Stomach smooth muscle (tissue), 2 donors: Measurements from ENCODE around the gene LIFR.

ENCODE experiments used
- H3K27ac ChIP-seq: one replicate; pipeline ENCODE4 v1.7.0; 2013; ENCODE audit warnings: mild to moderate bottlenecking, low read length, inconsistent platforms
- H3K27me3 ChIP-seq, 2 donors: one replicate each; pipeline ENCODE4 v1.7.0; 2013; ENCODE audit warnings: low read length in 2 of 2; ENCODE audit not compliant: insufficient read depth in 2 of 2, control insufficient read depth in 1 of 2
- H3K36me3 ChIP-seq, 2 donors: one replicate each; pipeline ENCODE4 v1.7.0; 2013; ENCODE audit warnings: low read length in 2 of 2; ENCODE audit not compliant: control insufficient read depth in 2 of 2, insufficient read depth in 2 of 2
- H3K4me1 ChIP-seq: one replicate; pipeline ENCODE4 v1.7.0; 2013; ENCODE audit warnings: low read length; ENCODE audit not compliant: control insufficient read depth, insufficient read depth
- H3K4me3 ChIP-seq, 2 donors: one replicate each; pipeline ENCODE4 v1.7.0; 2013; ENCODE audit warnings: low read length in 2 of 2
- H3K9ac ChIP-seq, 2 donors: one replicate each; pipeline ENCODE4 v1.7.0; 2013; ENCODE audit warnings: low read length in 2 of 2, mild to moderate bottlenecking in 1 of 2
- H3K9me3 ChIP-seq, 2 donors: one replicate each; pipeline ENCODE4 v1.7.0; 2013; ENCODE audit warnings: low read length in 2 of 2; ENCODE audit not compliant: control insufficient read depth in 2 of 2
- donor health status: healthy.
- donor health status: Pancreatic carcinoma.

Gene LIFR

GRCh38 chr5:38557792-38558191, 1.3 kb upstream of the LIFR start:
- Histone ChIP-seq H3K9ac (peak overlapping the region in 1 of 2 donors; percentile 90), H3K36me3 (no peaks in the 10 kb centered on the region), H3K27me3 (no peaks in the 10 kb centered on the region), H3K4me1 (peaks cover 5% of the 10 kb centered on the region), H3K9me3 (no peaks in the 10 kb centered on the region), H3K4me3 (peak overlapping the region; percentile 89 to 91), H3K27ac (peak overlapping the region; percentile 95)

GRCh38 chr5:38557308-38557710, 863 bp upstream of the LIFR start:
- Histone ChIP-seq H3K4me3 (peak overlapping the region; percentile 89 to 91), H3K36me3 (no peaks in the 10 kb centered on the region), H3K9me3 (no peaks in the 10 kb centered on the region), H3K9ac (peak overlapping the region; percentile 86 to 90), H3K27me3 (no peaks in the 10 kb centered on the region), H3K27ac (peak overlapping the region; percentile 95), H3K4me1 (peaks cover 6% of the 10 kb centered on the region)

GRCh38 chr5:38556088-38556598, 303 bp downstream of the LIFR start:
- Histone ChIP-seq H3K4me3 (peak overlapping the region; percentile 90 to 91), H3K4me1 (peaks cover 6% of the 10 kb centered on the region), H3K27ac (peak overlapping the region; percentile 18), H3K9me3 (no peaks in the 10 kb centered on the region), H3K9ac (peak overlapping the region; percentile 75 to 82), H3K27me3 (no peaks in the 10 kb centered on the region), H3K36me3 (no peaks in the 10 kb centered on the region)

DNA sequence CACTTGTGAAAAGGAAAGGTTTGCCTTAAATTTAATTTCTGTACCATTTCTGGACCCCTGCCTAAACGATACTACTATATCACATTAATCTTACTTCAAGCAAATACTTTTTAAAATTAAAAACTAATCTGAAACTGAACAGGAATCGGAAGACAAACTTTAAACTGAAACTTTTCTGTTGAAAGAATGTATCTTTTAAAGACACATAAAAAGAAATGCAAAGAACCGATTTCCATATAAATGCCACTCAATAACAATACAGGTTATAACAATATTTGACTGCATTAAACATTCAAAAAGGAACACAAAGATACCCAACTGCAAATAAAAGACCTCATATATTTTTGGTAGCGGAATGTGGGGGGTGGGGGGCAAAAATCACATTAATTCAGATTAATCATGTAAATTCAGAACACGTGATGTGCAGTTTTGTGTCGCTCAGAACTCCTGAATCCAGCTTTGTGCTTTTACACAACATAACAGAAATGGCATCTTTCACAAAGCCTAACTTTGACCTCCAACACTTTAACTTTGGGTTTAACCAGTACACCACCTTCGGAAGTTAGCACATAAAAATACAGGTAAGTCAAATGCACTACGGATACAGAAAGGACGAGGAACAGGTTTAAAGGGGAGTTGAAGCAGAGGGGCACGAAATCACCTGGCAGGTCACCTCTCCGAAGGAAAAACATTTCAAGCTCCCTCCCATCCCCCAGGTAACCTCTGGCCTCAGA, 925 bp downstream of the LIFR start:
- H3K9ac ChIP-seq, result peak overlapping the region; percentile 75 to 82

DNA sequence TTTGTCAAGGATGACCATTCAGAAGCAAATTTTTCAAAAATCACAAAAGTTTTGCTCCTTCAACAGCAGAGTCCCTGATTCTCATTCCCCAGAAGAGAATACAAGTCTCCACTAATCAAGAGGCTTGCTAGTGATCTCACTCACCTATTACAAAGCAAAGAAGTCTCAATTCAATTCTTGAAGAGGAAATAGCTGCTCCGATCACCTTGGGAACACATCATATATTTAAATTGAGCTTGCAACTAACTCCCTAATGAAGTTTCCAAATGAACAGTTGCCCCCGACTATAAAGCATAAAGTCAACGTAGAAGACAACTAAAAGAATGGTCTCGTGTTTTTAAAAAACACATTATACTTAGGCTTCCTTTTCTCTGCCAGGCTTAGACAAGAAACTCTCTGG, 1.6 kb downstream of the LIFR start:
- H3K27me3 ChIP-seq, result no peaks in the 10 kb centered on the region
- no peaks in the 10 kb centered on the region for H3K36me3 ChIP-seq
- H3K27ac ChIP-seq, result no peak overlapping the region
- H3K9ac ChIP-seq, result peak overlapping the region in 1 of 2 donors; percentile 75
- H3K4me3 ChIP-seq, result peak overlapping the region in 1 of 2 donors; percentile 91
- H3K9me3 ChIP-seq, result no peaks in the 10 kb centered on the region
- peaks cover 6% of the 10 kb centered on the region for H3K4me1 ChIP-seq

More for the DNA sequence above, 925 bp downstream of the LIFR start:
- Histone ChIP-seq H3K4me3 (peak overlapping the region; percentile 90 to 91), H3K4me1 (peaks cover 6% of the 10 kb centered on the region), H3K36me3 (no peaks in the 10 kb centered on the region), H3K9me3 (no peaks in the 10 kb centered on the region), H3K27me3 (no peaks in the 10 kb centered on the region), H3K27ac (peak overlapping the region; percentile 18)

DNA sequence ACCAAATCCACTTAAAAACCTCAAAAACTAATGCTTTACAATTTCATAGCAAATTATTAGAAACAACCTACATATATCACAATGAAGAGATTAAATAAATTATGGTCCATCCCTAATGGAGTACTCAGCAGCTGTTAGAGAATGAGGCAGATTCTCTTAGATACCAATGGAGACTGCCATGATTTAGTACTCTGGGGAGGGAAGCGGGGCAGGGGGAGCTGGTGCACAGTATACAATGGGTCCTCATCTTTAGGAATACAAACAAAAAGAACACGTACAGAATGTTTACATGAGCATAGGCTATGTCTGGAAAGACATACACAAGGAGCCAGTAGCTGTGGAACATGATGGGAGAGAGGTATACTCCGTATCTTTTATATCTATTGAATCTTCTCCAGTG, 2.0 kb downstream of the LIFR start:
- Histone ChIP-seq H3K27me3 (no peaks in the 10 kb centered on the region), H3K9ac (no peak overlapping the region), H3K27ac (no peak overlapping the region), H3K4me3 (peak overlapping the region in 1 of 2 donors; percentile 91), H3K4me1 (peaks cover 6% of the 10 kb centered on the region), H3K9me3 (no peaks in the 10 kb centered on the region), H3K36me3 (no peaks in the 10 kb centered on the region)

DNA sequence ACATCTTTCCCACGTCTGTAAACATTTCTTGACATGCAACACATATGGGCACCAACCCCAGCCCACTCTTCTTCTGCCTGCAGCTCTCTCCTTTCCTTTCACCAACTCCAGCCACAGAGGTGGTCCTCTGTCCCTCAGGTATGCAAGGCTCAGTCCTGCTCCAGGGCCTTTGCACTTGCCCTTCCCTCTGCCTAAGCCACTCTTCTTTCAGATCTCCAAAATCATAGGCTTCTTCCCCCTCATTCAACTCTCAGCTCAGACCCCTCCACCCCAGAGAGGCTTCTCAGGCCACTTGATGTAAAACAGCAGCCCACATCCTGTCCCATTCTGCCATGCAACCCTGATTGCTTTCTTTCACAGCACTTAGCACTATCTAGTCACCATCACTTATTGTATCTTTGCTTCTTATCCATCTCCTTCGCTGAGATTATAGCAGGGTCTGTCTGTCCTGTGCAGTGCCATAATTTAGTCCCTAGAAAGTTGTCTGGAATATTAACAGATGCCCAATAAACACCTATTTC, 3.4 kb downstream of the LIFR start:
- Histone ChIP-seq H3K9ac (no peak overlapping the region), H3K4me3 (peak overlapping the region in 1 of 2 donors; percentile 47), H3K27ac (no peak overlapping the region), H3K36me3 (no peaks in the 10 kb centered on the region), H3K9me3 (no peaks in the 10 kb centered on the region), H3K4me1 (peaks cover 6% of the 10 kb centered on the region), H3K27me3 (no peaks in the 10 kb centered on the region)

- no peaks in the 10 kb centered on the region for H3K27me3 ChIP-seq
- H3K4me3 ChIP-seq, result no peak overlapping the region
- H3K36me3 ChIP-seq, result no peaks in the 10 kb centered on the region
- no peak overlapping the region for H3K27ac ChIP-seq
- H3K4me1 ChIP-seq, result peaks cover 3% of the 10 kb centered on the region
- no peak overlapping the region for H3K9ac ChIP-seq
- H3K9me3 ChIP-seq, result no peaks in the 10 kb centered on the region
Observed at GRCh38 chr5:38551030-38552017, 5.1 kb downstream of the LIFR start.

DNA sequence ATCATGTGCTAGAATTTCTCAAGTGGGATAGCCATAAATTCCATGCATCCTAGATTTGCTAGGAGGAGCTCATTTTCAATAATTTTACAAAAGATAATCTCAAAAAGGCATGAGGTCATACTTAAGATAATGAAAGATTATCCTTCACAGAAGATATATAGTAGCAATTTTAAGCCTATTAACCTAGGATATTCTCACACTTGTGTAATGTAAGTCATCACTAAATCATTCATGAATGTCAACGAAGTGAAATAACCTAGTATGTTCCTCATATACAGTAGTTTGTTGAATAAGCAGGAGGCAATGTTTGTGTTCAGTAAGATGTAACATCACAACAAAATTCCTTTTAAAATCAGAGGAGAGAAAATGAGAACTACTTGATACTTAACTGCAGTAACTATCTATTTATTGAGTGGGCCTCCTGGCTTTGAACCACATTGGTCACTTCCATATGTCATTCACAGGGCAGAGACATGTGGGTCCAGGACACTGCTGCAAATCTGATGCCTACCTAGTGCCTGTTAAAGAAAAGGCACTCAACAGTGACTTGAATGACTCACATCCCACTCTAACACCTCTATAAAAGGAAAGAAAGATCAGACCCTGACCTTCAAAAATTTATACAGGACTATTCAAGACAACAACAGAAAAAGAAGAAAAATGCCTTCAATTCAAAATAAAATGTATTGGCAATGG, 8.2 kb downstream of the LIFR start:
- H3K4me1 ChIP-seq, result peaks cover 3% of the 10 kb centered on the region
- no peaks in the 10 kb centered on the region for H3K9me3 ChIP-seq
- no peaks in the 10 kb centered on the region for H3K27me3 ChIP-seq
- H3K4me3 ChIP-seq, result no peak overlapping the region
- H3K9ac ChIP-seq, result no peak overlapping the region
- no peak overlapping the region for H3K27ac ChIP-seq
- no peaks in the 10 kb centered on the region for H3K36me3 ChIP-seq

DNA sequence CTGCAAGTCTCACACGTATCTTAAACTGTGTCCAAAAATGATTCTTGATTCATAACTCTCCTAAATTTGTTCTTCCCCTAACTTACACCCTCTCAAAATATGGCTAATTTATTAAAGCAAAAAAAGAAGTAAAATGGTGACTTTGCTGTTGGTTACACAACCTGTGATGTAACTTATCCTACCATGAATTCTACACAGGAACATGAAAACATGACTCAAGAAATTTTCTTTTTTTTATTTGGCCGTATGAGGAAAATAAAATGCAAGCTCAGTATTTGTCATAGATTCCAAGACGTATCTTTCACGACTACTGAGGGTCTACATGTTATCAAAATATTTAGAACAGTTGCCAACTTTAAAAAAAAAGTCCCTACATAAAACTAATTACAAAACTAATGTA, 9.2 kb downstream of the LIFR start:
- no peak overlapping the region for H3K9ac ChIP-seq
- H3K4me3 ChIP-seq, result no peak overlapping the region
- no peaks in the 10 kb centered on the region for H3K9me3 ChIP-seq
- H3K27me3 ChIP-seq, result no peaks in the 10 kb centered on the region
- no peaks in the 10 kb centered on the region for H3K36me3 ChIP-seq
- H3K27ac ChIP-seq, result no peak overlapping the region
- no peaks in the 10 kb centered on the region for H3K4me1 ChIP-seq
